ENCODE data around the gene RELN. TPM values are rescaled to one million over a fixed set of nuclear protein-coding genes. Genes with fewer than 3 reads are reported as not detected.

Gene RELN
- total RNA-seq, 1 donor from 2014 or later, result not detected

DNA sequence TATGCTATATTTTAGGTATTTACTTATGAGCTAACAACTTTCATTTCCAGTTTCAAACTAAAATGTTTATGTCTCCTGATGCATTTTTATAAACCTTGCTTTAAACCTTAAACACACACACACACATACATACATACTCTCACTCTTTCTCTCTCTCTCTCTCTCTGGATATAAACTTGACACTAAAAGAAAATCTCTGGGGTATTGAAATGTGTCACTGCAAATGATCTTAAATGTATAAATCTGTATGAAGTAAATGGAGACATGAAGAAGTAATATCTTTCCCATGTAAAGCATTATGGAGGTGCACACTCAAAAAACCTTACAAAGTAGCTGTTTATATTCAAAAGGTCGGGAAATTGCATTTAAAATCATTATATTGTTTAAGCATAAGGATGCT, 37.0 kb downstream of the RELN start:
- H3K27ac Mint-ChIP-seq, result no peak overlapping the region
- no peak overlapping the region for H3K4me3 Mint-ChIP-seq (ENCODE audit: low read depth)
- H3K36me3 Mint-ChIP-seq (ENCODE audit: low read depth), result no peaks in the 10 kb centered on the region
- H3K27me3 Mint-ChIP-seq (ENCODE audit: low read depth), result peaks cover 2% of the 10 kb centered on the region
- no peak for DNase-seq (ENCODE audit: low spot score)
- intact Hi-C loops (cut with micrococcal nuclease), result no loop called here
- H3K4me1 Mint-ChIP-seq (ENCODE audit: low read depth), result no peaks in the 10 kb centered on the region
- no peaks in the 10 kb centered on the region for H3K9me3 Mint-ChIP-seq

GRCh38 chr7:103951311-103951710, 38.1 kb downstream of the RELN start:
- Mint-ChIP-seq H3K27ac (no peak overlapping the region), H3K36me3 (ENCODE audit: low read depth) (no peaks in the 10 kb centered on the region), H3K27me3 (ENCODE audit: low read depth) (peaks cover 2% of the 10 kb centered on the region), H3K9me3 (no peaks in the 10 kb centered on the region), H3K4me1 (ENCODE audit: low read depth) (no peaks in the 10 kb centered on the region), H3K4me3 (ENCODE audit: low read depth) (no peak overlapping the region)
- intact Hi-C loops (cut with micrococcal nuclease), result no loop called here
- no peak for DNase-seq (ENCODE audit: low spot score)

GRCh38 chr7:103949374-103949773, 40.1 kb downstream of the RELN start:
- no peak overlapping the region for H3K27ac Mint-ChIP-seq
- H3K4me1 Mint-ChIP-seq (ENCODE audit: low read depth), result no peaks in the 10 kb centered on the region
- H3K4me3 Mint-ChIP-seq (ENCODE audit: low read depth), result no peak overlapping the region
- no peaks in the 10 kb centered on the region for H3K27me3 Mint-ChIP-seq (ENCODE audit: low read depth)
- no peak for DNase-seq (ENCODE audit: low spot score)
- no peaks in the 10 kb centered on the region for H3K36me3 Mint-ChIP-seq (ENCODE audit: low read depth)
- no peaks in the 10 kb centered on the region for H3K9me3 Mint-ChIP-seq
- intact Hi-C loops (cut with micrococcal nuclease), result no loop called here

DNA sequence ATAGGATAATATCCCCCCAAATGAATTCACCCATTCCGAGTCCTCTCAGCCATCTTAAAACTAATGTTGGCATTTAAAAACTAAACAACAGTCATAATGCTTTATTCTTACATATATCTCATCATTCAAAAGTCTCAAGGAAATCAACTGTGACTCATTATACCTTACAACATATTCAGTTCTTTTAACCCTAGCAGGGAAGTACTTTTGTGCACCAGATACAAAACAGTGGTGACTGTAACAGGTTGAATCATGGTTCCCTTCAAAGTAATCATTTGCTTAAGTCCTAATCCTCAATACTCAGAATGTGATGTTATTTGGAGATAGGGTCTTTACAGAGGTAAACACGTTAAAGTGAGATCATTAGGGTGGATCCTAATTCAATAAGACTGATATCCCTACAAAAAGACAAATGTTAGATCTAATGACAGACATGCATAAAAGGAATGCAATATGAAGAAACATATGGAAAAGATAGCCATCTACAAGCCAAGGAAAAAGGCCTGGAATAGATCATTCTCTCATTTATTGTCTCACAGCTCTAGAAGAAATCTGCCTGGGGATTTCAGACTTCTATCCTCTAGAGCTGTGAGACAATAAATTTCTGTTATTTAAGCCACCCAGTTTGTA, 42.3 kb downstream of the RELN start:
- Mint-ChIP-seq H3K9me3 (no peaks in the 10 kb centered on the region), H3K27me3 (ENCODE audit: low read depth) (no peaks in the 10 kb centered on the region), H3K36me3 (ENCODE audit: low read depth) (no peaks in the 10 kb centered on the region), H3K27ac (no peak overlapping the region), H3K4me3 (ENCODE audit: low read depth) (no peak overlapping the region), H3K4me1 (ENCODE audit: low read depth) (no peaks in the 10 kb centered on the region)
- DNase-seq (ENCODE audit: low spot score), result no peak
- intact Hi-C loops (cut with micrococcal nuclease), result no loop called here

- Mint-ChIP-seq H3K27ac (no peak overlapping the region), H3K4me1 (ENCODE audit: low read depth) (no peaks in the 10 kb centered on the region), H3K9me3 (no peaks in the 10 kb centered on the region), H3K4me3 (ENCODE audit: low read depth) (no peak overlapping the region), H3K36me3 (ENCODE audit: low read depth) (no peaks in the 10 kb centered on the region), H3K27me3 (ENCODE audit: low read depth) (peaks cover 1% of the 10 kb centered on the region)
- no peak for DNase-seq (ENCODE audit: low spot score)
- intact Hi-C loops (cut with micrococcal nuclease), result no loop called here
These were observed 45.1 kb downstream of the RELN start for GRCh38 chr7:103944230-103944900.

GRCh38 chr7:103941976-103942375, 47.5 kb downstream of the RELN start:
- no peaks in the 10 kb centered on the region for H3K36me3 Mint-ChIP-seq (ENCODE audit: low read depth)
- H3K27me3 Mint-ChIP-seq (ENCODE audit: low read depth), result peaks cover 1% of the 10 kb centered on the region
- no peaks in the 10 kb centered on the region for H3K4me1 Mint-ChIP-seq (ENCODE audit: low read depth)
- no peak overlapping the region for H3K4me3 Mint-ChIP-seq (ENCODE audit: low read depth)
- no peak overlapping the region for H3K27ac Mint-ChIP-seq
- H3K9me3 Mint-ChIP-seq, result no peaks in the 10 kb centered on the region
- no peak for DNase-seq (ENCODE audit: low spot score)
- intact Hi-C loops (cut with micrococcal nuclease), result no loop called here

- Mint-ChIP-seq H3K4me3 (ENCODE audit: low read depth) (no peak overlapping the region), H3K27ac (no peak overlapping the region), H3K36me3 (ENCODE audit: low read depth) (no peaks in the 10 kb centered on the region), H3K4me1 (ENCODE audit: low read depth) (no peaks in the 10 kb centered on the region), H3K27me3 (ENCODE audit: low read depth) (peaks cover 1% of the 10 kb centered on the region), H3K9me3 (no peaks in the 10 kb centered on the region)
- no peak for DNase-seq (ENCODE audit: low spot score)
- intact Hi-C loops (cut with micrococcal nuclease), result no loop called here
These were observed 48.8 kb downstream of the RELN start for GRCh38 chr7:103940382-103941268.

- Mint-ChIP-seq H3K4me3 (ENCODE audit: low read depth) (no peak overlapping the region), H3K36me3 (ENCODE audit: low read depth) (no peaks in the 10 kb centered on the region), H3K27me3 (ENCODE audit: low read depth) (peaks cover 1% of the 10 kb centered on the region), H3K4me1 (ENCODE audit: low read depth) (no peaks in the 10 kb centered on the region), H3K9me3 (no peaks in the 10 kb centered on the region), H3K27ac (no peak overlapping the region)
- intact Hi-C loops (cut with micrococcal nuclease), result no loop called here
- DNase-seq (ENCODE audit: low spot score), result no peak
These were observed 51.8 kb downstream of the RELN start for GRCh38 chr7:103937680-103938079.

GRCh38 chr7:103936558-103936957, 52.9 kb downstream of the RELN start:
- no peak for DNase-seq (ENCODE audit: low spot score)
- no peak overlapping the region for H3K27ac Mint-ChIP-seq
- peaks cover under 1% of the 10 kb centered on the region for H3K27me3 Mint-ChIP-seq (ENCODE audit: low read depth)
- intact Hi-C loops (cut with micrococcal nuclease), result no loop called here
- no peaks in the 10 kb centered on the region for H3K36me3 Mint-ChIP-seq (ENCODE audit: low read depth)
- no peaks in the 10 kb centered on the region for H3K4me1 Mint-ChIP-seq (ENCODE audit: low read depth)
- no peak overlapping the region for H3K4me3 Mint-ChIP-seq (ENCODE audit: low read depth)
- no peaks in the 10 kb centered on the region for H3K9me3 Mint-ChIP-seq

DNA sequence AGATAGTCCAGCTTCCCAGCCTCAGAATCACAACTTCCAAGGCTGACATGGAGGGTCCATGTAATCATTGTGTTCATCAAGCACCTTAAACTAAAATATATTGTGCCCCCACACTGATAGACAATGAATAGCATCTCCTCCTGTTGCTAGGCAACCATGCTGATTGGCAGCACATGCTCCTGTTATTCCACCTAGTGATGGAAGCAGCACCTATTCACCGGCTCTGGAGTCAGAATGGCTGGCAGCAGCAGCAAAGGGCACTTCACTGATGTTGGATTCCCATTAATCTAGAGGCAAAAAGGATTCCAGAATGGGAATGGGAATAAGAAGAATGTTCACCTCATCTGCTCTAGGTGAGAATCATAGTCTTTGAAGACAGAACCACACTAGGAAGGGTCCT, 55.0 kb downstream of the RELN start:
- Mint-ChIP-seq H3K4me1 (ENCODE audit: low read depth) (no peaks in the 10 kb centered on the region), H3K36me3 (ENCODE audit: low read depth) (no peaks in the 10 kb centered on the region), H3K4me3 (ENCODE audit: low read depth) (no peak overlapping the region), H3K27ac (no peak overlapping the region), H3K9me3 (no peaks in the 10 kb centered on the region), H3K27me3 (ENCODE audit: low read depth) (no peaks in the 10 kb centered on the region)
- DNase-seq (ENCODE audit: low spot score), result no peak
- intact Hi-C loops (cut with micrococcal nuclease), result no loop called here

GRCh38 chr7:103932389-103932788, 57.1 kb downstream of the RELN start:
- Mint-ChIP-seq H3K27me3 (ENCODE audit: low read depth) (no peaks in the 10 kb centered on the region), H3K4me1 (ENCODE audit: low read depth) (no peaks in the 10 kb centered on the region), H3K4me3 (ENCODE audit: low read depth) (no peak overlapping the region), H3K27ac (no peak overlapping the region), H3K9me3 (no peaks in the 10 kb centered on the region), H3K36me3 (ENCODE audit: low read depth) (no peaks in the 10 kb centered on the region)
- intact Hi-C loops (cut with micrococcal nuclease), result no loop called here
- DNase-seq (ENCODE audit: low spot score), result no peak

- Mint-ChIP-seq H3K27ac (no peak overlapping the region), H3K4me1 (ENCODE audit: low read depth) (no peaks in the 10 kb centered on the region), H3K27me3 (ENCODE audit: low read depth) (no peaks in the 10 kb centered on the region), H3K9me3 (no peaks in the 10 kb centered on the region), H3K36me3 (ENCODE audit: low read depth) (no peaks in the 10 kb centered on the region), H3K4me3 (ENCODE audit: low read depth) (no peak overlapping the region)
- intact Hi-C loops (cut with micrococcal nuclease), result no loop called here
- DNase-seq (ENCODE audit: low spot score), result no peak
These were observed 59.6 kb downstream of the RELN start for GRCh38 chr7:103929901-103930311.

DNA sequence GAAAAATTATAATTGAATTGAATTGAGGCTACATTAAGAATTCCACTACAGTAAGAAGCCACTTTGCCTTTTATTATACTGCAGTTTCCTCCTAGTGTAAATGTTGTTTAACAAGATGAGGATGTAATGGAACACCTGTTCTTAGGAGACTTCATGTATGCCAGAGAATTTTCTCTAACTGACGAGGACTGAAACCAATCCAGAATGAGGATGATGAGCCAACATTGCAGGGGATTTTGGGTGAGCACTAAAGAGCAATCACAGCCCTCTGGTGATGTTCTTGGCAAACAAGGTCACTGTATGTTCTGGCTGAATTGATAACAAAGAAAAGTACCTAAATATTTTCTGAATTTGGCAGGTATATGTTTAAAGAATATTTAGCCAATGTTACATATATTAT, 60.9 kb downstream of the RELN start:
- Mint-ChIP-seq H3K27me3 (ENCODE audit: low read depth) (no peaks in the 10 kb centered on the region), H3K27ac (no peak overlapping the region), H3K9me3 (no peaks in the 10 kb centered on the region), H3K4me3 (ENCODE audit: low read depth) (no peak overlapping the region), H3K36me3 (ENCODE audit: low read depth) (no peaks in the 10 kb centered on the region), H3K4me1 (ENCODE audit: low read depth) (no peaks in the 10 kb centered on the region)
- DNase-seq (ENCODE audit: low spot score), result no peak
- intact Hi-C loops (cut with micrococcal nuclease), result no loop called here
